K562 treated with DMSO at 1 percent for 24 hours (cell line): ENCODE measurements around the gene CNTNAP2. TPM values are rescaled to one million over a fixed set of nuclear protein-coding genes. Genes with fewer than 3 reads are reported as not detected.

Experiments used
- total RNA-seq: library from RNA; unstranded; fragments of 300-600 nt; gene quantifications from 2 replicates; pipeline ENCODE4 v1.2.3, GENCODE V29; 2022; ENCODE audit warnings: low read depth; ENCODE audit not compliant: insufficient read depth

Gene CNTNAP2
- 0.02 TPM in 1 of 2 replicates, not detected in the other for total RNA-seq

DNA sequence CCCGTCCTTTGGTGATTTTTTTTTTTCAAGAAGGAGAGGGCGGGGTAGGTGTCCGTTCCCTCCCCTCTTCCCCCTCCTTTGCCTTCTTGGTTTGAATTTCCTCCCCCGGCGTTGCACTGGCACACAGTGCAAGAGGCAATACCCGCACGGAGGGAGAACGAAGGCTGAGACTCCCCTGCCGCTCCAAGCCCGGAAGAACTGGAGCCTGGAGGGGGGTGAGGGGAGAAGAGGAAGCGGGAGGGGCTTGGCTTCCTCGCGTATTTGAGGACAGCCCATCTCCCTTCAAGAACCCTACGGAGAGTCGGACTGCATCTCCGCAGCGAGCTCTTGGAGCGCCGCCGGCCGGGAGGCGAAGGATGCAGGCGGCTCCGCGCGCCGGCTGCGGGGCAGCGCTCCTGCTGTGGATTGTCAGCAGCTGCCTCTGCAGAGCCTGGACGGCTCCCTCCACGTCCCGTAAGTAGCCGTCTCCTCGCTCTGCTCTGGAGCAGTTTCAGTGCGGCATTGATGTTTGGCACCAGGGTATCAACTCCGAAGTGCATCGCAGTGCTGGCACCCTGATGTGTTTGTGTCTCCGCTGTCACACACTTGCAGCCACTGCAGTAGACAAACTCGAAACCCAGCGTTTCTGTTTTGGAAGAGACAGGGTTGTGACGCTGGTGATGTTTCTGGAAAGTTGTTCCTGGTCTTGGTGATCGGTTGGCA is at the start of gene CNTNAP2:
TSS of gene CNTNAP2 (plus strand) at position 281 of the 702 bp plus-strand sequence. CDS start at position 357, 76 bp downstream.

